Measurements from ENCODE around the gene PLIN5.

GRCh38 chr19:4568886-4569285, 33.9 kb upstream of the PLIN5 start:
- TF ChIP-seq CTCF (IDR thresholded peaks at IDR 0.05; ENCODE audit: low read length) = no peak
- TF ChIP-seq EZH2 (optimal IDR thresholded peaks at IDR 0.05; ENCODE audit: low read depth, low read length) = no peak
